ENCODE measurements around the gene GALNT9. TPM values are rescaled to one million over a fixed set of nuclear protein-coding genes. Genes with fewer than 3 reads are reported as not detected.

Gene GALNT9
- polyA plus RNA-seq, 3 donors: not detected

DNA sequence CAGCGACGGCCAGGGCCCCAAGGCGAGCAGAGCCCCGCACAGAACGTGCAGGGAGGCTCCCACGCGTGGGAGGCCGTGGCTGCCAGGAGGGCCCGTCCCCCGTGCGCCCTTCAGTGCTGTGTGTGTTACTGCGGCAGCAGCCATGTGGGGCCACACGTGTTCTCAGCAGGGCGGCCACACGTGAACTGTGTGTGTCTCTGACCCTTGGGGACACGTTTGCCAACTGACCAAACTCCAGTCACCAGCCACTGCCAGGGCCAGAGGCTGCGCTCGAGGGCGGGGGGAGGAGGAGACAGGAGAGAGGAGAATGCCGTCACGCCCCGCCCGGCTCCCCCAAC lies 57.7 kb downstream of the GALNT9 start:
- no peak overlapping the region for H3K4me2 ChIP-seq (replicated peaks; ENCODE audit: extremely low read depth, low read length, poor library complexity, severe bottlenecking)
- H3K9me3 ChIP-seq (replicated peaks in 1 of 2; ENCODE audit: control insufficient read depth in 1 of 2, insufficient read depth in 1 of 2, low read length in 2 of 2): no peaks in the 10 kb centered on the region
- intact Hi-C loops (cut with micrococcal nuclease): no loop called here
- H4K20me1 ChIP-seq (ENCODE audit: insufficient read depth, low read length): no peaks in the 10 kb centered on the region
- Mint-ChIP-seq H3K36me3 (no peaks in the 10 kb centered on the region), H3K4me1 (no peaks in the 10 kb centered on the region), H3K4me3 (no peak overlapping the region), H3K27ac (no peak overlapping the region), H3K27me3 (ENCODE audit: low read depth in 3 of 3) (peaks cover 0 to 18% (median 15%) of the 10 kb centered on the region in 3 donors), H3K9me3 (peaks cover 0 to 2% (median 0%) of the 10 kb centered on the region in 7 donors)
- no peak overlapping the region for H3K27ac ChIP-seq (ENCODE audit: low read depth in 1 of 2, low read length in 2 of 2)
- H3K4me1 ChIP-seq (ENCODE audit: control insufficient read depth in 1 of 2, insufficient read depth in 2 of 2, low read length in 2 of 2): no peaks in the 10 kb centered on the region
- no peak overlapping the region for H3K9ac ChIP-seq (ENCODE audit: insufficient read depth, low read length, poor library complexity, severe bottlenecking)
- no peak overlapping the region for H3K4me3 ChIP-seq (replicated peaks in 1 of 3; ENCODE audit: low read depth in 2 of 3, low read length in 3 of 3)
- H3K27me3 ChIP-seq (ENCODE audit: control insufficient read depth in 2 of 2, insufficient read depth in 2 of 2, low read length in 2 of 2): no peaks in the 10 kb centered on the region
- no peak overlapping the region for H2AFZ ChIP-seq (ENCODE audit: insufficient read depth, low read depth, low read length, poor library complexity, severe bottlenecking)
- H3K79me2 ChIP-seq (ENCODE audit: insufficient read depth, low read length): no peaks in the 10 kb centered on the region
- no peak for DNase-seq
- no peaks in the 10 kb centered on the region for H3K36me3 ChIP-seq (replicated peaks in 1 of 2; ENCODE audit: control insufficient read depth in 1 of 2, insufficient read depth in 2 of 2, low read length in 2 of 2)
- TF ChIP-seq, protein P1, sequence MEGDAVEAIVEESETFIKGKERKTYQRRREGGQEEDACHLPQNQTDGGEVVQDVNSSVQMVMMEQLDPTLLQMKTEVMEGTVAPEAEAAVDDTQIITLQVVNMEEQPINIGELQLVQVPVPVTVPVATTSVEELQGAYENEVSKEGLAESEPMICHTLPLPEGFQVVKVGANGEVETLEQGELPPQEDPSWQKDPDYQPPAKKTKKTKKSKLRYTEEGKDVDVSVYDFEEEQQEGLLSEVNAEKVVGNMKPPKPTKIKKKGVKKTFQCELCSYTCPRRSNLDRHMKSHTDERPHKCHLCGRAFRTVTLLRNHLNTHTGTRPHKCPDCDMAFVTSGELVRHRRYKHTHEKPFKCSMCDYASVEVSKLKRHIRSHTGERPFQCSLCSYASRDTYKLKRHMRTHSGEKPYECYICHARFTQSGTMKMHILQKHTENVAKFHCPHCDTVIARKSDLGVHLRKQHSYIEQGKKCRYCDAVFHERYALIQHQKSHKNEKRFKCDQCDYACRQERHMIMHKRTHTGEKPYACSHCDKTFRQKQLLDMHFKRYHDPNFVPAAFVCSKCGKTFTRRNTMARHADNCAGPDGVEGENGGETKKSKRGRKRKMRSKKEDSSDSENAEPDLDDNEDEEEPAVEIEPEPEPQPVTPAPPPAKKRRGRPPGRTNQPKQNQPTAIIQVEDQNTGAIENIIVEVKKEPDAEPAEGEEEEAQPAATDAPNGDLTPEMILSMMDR (IDR thresholded peaks at IDR 0.05): no peak
- WGBS (ENCODE audit: insufficient coverage): 85% methylated on average over 20 of the region's 23 CpGs

DNA sequence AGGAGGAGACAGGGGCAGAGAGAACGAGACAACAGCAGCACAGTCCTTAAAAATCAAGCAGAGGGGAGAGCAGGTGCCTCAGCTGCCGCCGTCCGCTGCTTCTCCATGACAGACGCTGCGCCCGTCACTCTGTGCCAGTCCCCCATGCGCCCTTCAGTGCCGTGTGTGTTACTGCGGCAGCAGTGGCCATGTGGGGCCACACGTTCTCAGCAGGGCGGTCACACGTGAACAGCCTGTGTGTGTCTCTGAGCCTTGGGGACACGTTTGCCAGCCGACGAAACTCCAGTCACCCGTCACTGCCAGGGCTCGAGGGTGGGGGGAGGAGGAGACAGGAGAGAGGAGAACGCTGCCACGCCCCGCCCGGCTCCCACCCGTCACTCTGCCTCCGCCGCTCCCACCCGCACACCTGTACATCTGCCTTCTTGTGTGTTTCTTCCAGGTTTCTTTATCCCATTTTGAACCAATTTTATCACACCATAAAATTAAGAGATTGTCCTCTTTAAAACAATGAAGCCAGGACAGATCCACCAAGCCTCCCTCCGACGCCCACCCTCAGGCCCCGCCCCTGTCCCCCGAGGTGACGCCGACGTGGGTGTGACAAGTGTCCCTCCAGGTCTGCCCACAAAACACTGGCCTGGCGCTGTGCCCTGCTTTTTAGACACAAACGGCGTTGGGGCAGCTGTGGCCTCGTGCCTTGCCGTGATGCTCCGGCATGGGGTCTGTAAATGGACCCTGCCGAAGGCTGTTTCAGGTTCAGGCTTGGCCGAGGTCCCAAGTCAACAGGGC lies 58.2 kb downstream of the GALNT9 start:
- no peak for DNase-seq
- Mint-ChIP-seq H3K27me3 (ENCODE audit: low read depth in 3 of 3) (peaks cover 0 to 16% (median 15%) of the 10 kb centered on the region in 3 donors), H3K4me1 (no peaks in the 10 kb centered on the region), H3K27ac (no peak overlapping the region), H3K4me3 (no peak overlapping the region), H3K36me3 (no peaks in the 10 kb centered on the region), H3K9me3 (peaks cover 0 to 2% (median 0%) of the 10 kb centered on the region in 7 donors)
- intact Hi-C loops (cut with micrococcal nuclease): no loop called here
- H3K36me3 ChIP-seq (replicated peaks in 1 of 2; ENCODE audit: control insufficient read depth in 1 of 2, insufficient read depth in 2 of 2, low read length in 2 of 2): no peaks in the 10 kb centered on the region
- 80% methylated on average over 33 of the region's 41 CpGs for WGBS (ENCODE audit: insufficient coverage)
- H3K79me2 ChIP-seq (ENCODE audit: insufficient read depth, low read length): no peaks in the 10 kb centered on the region
- H3K9me3 ChIP-seq (replicated peaks in 1 of 2; ENCODE audit: control insufficient read depth in 1 of 2, insufficient read depth in 1 of 2, low read length in 2 of 2): no peaks in the 10 kb centered on the region
- TF ChIP-seq, protein P1 (IDR thresholded peaks at IDR 0.05): no peak
- no peak overlapping the region for H2AFZ ChIP-seq (ENCODE audit: insufficient read depth, low read depth, low read length, poor library complexity, severe bottlenecking)
- no peak overlapping the region for H3K9ac ChIP-seq (ENCODE audit: insufficient read depth, low read length, poor library complexity, severe bottlenecking)
- no peaks in the 10 kb centered on the region for H3K4me1 ChIP-seq (ENCODE audit: control insufficient read depth in 1 of 2, insufficient read depth in 2 of 2, low read length in 2 of 2)
- H3K4me3 ChIP-seq (replicated peaks in 1 of 3; ENCODE audit: low read depth in 2 of 3, low read length in 3 of 3): no peak overlapping the region
- H3K27me3 ChIP-seq (ENCODE audit: control insufficient read depth in 2 of 2, insufficient read depth in 2 of 2, low read length in 2 of 2): no peaks in the 10 kb centered on the region
- H3K4me2 ChIP-seq (replicated peaks; ENCODE audit: extremely low read depth, low read length, poor library complexity, severe bottlenecking): no peak overlapping the region
- no peak overlapping the region for H3K27ac ChIP-seq (ENCODE audit: low read depth in 1 of 2, low read length in 2 of 2)
- no peaks in the 10 kb centered on the region for H4K20me1 ChIP-seq (ENCODE audit: insufficient read depth, low read length)
